ENCODE measurements around the gene ELFN1.

Gene ELFN1

GRCh38 chr7:1748076-1748838, 78.2 kb downstream of the ELFN1 start:
- Histone ChIP-seq H3K27me3 (ENCODE audit: control insufficient read depth, insufficient read depth, low read length, poor library complexity, severe bottlenecking) (no peaks in the 10 kb centered on the region), H3K36me3 (ENCODE audit: control insufficient read depth, insufficient read depth, low read length) (no peaks in the 10 kb centered on the region), H3K4me1 (ENCODE audit: control insufficient read depth, insufficient read depth, low read length) (no peaks in the 10 kb centered on the region), H3K9me3 (ENCODE audit: control insufficient read depth, low read length) (no peaks in the 10 kb centered on the region), H3K27ac (ENCODE audit: insufficient read depth, low read depth, low read length, poor library complexity, severe bottlenecking) (no peak overlapping the region), H3K4me3 (ENCODE audit: insufficient read depth, low read depth, low read length) (no peak overlapping the region)
- WGBS, 2 experiments: 85 to 88% methylated on average over 32 of the region's 32 CpGs

- Histone ChIP-seq H3K27me3 (ENCODE audit: control insufficient read depth, insufficient read depth, low read length, poor library complexity, severe bottlenecking) (no peaks in the 10 kb centered on the region), H3K36me3 (ENCODE audit: control insufficient read depth, insufficient read depth, low read length) (no peaks in the 10 kb centered on the region), H3K4me1 (ENCODE audit: control insufficient read depth, insufficient read depth, low read length) (no peaks in the 10 kb centered on the region), H3K9me3 (ENCODE audit: control insufficient read depth, low read length) (no peaks in the 10 kb centered on the region), H3K4me3 (ENCODE audit: insufficient read depth, low read depth, low read length) (no peak overlapping the region), H3K27ac (ENCODE audit: insufficient read depth, low read depth, low read length, poor library complexity, severe bottlenecking) (no peak overlapping the region)
- WGBS, 2 experiments: 67 to 69% methylated on average over 8 of the region's 8 CpGs
Measured at GRCh38 chr7:1748839-1749173, 78.7 kb downstream of the ELFN1 start.

- H3K4me3 ChIP-seq (ENCODE audit: insufficient read depth, low read depth, low read length): no peak overlapping the region
- H3K9me3 ChIP-seq (ENCODE audit: control insufficient read depth, low read length): no peaks in the 10 kb centered on the region
- WGBS, 2 experiments: 93 to 94% methylated on average over 19 of the region's 19 CpGs
- no peak overlapping the region for H3K27ac ChIP-seq (ENCODE audit: insufficient read depth, low read depth, low read length, poor library complexity, severe bottlenecking)
- H3K4me1 ChIP-seq (ENCODE audit: control insufficient read depth, insufficient read depth, low read length): no peaks in the 10 kb centered on the region
- H3K36me3 ChIP-seq (ENCODE audit: control insufficient read depth, insufficient read depth, low read length): no peaks in the 10 kb centered on the region
- no peaks in the 10 kb centered on the region for H3K27me3 ChIP-seq (ENCODE audit: control insufficient read depth, insufficient read depth, low read length, poor library complexity, severe bottlenecking)
Measured at GRCh38 chr7:1749351-1749863, 79.3 kb downstream of the ELFN1 start.

DNA sequence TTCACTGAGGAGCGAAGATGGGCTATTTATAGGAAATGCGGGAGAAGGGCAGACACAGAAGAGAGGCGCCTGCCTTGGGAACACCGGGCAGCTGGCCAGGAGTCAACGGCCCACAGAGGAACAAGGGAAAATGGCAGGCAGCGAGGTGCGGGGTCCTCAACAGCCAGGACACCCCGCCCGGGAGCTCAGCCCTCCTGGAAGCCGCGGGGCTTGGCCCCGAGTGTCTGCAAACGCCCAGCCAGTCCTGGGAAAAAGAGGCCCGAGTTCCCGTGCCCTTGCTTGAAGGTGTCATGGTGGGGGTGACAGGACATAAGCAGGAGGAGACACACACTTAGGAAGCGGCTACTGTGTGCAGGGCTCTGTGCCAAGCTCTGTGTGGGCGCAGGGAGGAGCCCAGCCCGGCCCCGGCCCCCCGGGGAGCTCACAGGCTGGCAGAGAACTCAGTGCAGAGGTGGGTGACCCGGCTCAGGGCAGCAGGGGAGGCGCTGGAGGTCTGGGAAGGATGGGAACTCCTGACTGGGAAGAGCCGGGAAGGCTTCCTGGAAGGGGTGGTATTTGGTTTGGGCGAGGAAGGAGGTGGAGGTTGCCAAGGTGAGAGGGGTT, 79.9 kb downstream of the ELFN1 start:
- 91 to 92% methylated on average over 24 of the region's 24 CpGs for WGBS, 2 experiments
- Histone ChIP-seq H3K36me3 (ENCODE audit: control insufficient read depth, insufficient read depth, low read length) (no peaks in the 10 kb centered on the region), H3K9me3 (ENCODE audit: control insufficient read depth, low read length) (no peaks in the 10 kb centered on the region), H3K27me3 (ENCODE audit: control insufficient read depth, insufficient read depth, low read length, poor library complexity, severe bottlenecking) (no peaks in the 10 kb centered on the region), H3K4me1 (ENCODE audit: control insufficient read depth, insufficient read depth, low read length) (no peaks in the 10 kb centered on the region), H3K27ac (ENCODE audit: insufficient read depth, low read depth, low read length, poor library complexity, severe bottlenecking) (no peak overlapping the region), H3K4me3 (ENCODE audit: insufficient read depth, low read depth, low read length) (no peak overlapping the region)

DNA sequence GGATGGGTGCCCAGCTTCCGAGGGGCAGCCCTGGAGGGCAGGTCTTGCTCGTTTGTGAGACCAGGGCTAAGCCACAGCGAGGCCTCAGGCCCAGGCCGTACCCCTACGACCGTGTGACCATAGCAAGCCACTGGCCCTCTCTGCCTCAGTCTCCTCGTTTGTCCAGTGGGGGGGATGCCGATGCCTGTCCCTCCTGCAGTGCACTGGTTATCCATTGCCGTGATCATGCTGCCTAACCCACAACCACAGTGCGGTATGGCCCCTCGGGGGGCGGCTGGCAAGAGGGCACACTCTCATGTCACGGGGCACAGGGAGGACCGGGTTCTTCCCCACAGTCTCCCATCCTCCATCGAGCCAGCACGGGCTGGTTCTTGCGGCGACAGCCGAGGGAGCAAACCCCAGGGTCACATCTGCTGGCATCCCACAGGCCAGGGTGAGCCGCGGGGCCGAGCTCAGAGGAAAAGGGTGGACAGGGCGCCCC, 80.5 kb downstream of the ELFN1 start:
- Histone ChIP-seq H3K27me3 (ENCODE audit: control insufficient read depth, insufficient read depth, low read length, poor library complexity, severe bottlenecking) (no peaks in the 10 kb centered on the region), H3K27ac (ENCODE audit: insufficient read depth, low read depth, low read length, poor library complexity, severe bottlenecking) (no peak overlapping the region), H3K4me1 (ENCODE audit: control insufficient read depth, insufficient read depth, low read length) (no peaks in the 10 kb centered on the region), H3K9me3 (ENCODE audit: control insufficient read depth, low read length) (no peaks in the 10 kb centered on the region), H3K36me3 (ENCODE audit: control insufficient read depth, insufficient read depth, low read length) (no peaks in the 10 kb centered on the region), H3K4me3 (ENCODE audit: insufficient read depth, low read depth, low read length) (no peak overlapping the region)
- 89% methylated on average over 23 of the region's 23 CpGs for WGBS, 2 experiments

DNA sequence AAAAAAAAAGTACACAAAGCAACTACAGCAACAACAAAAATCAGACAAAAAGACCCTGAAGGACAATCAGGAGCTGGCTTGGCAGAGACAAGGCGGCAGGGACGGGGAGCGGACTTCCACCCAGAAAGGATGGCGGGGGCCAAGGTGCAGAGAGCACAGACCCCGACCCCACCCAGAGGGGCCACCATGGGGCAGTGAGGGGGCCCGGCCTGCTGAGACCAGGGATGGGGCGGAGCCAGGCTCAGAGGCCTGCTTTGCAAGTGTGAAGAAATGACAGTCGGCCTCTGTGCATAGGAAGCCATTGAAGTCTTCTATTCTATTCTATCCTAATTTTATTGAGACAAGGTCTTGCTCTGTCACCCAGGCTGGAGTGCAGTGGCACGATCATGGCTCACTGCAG, 82.0 kb downstream of the ELFN1 start:
- Histone ChIP-seq H3K9me3 (ENCODE audit: control insufficient read depth, low read length) (no peaks in the 10 kb centered on the region), H3K27ac (ENCODE audit: insufficient read depth, low read depth, low read length, poor library complexity, severe bottlenecking) (no peak overlapping the region), H3K4me3 (ENCODE audit: insufficient read depth, low read depth, low read length) (no peak overlapping the region), H3K36me3 (ENCODE audit: control insufficient read depth, insufficient read depth, low read length) (no peaks in the 10 kb centered on the region), H3K4me1 (ENCODE audit: control insufficient read depth, insufficient read depth, low read length) (no peaks in the 10 kb centered on the region), H3K27me3 (ENCODE audit: control insufficient read depth, insufficient read depth, low read length, poor library complexity, severe bottlenecking) (no peaks in the 10 kb centered on the region)
- WGBS, 2 experiments: 88 to 91% methylated on average over 9 of the region's 9 CpGs

DNA sequence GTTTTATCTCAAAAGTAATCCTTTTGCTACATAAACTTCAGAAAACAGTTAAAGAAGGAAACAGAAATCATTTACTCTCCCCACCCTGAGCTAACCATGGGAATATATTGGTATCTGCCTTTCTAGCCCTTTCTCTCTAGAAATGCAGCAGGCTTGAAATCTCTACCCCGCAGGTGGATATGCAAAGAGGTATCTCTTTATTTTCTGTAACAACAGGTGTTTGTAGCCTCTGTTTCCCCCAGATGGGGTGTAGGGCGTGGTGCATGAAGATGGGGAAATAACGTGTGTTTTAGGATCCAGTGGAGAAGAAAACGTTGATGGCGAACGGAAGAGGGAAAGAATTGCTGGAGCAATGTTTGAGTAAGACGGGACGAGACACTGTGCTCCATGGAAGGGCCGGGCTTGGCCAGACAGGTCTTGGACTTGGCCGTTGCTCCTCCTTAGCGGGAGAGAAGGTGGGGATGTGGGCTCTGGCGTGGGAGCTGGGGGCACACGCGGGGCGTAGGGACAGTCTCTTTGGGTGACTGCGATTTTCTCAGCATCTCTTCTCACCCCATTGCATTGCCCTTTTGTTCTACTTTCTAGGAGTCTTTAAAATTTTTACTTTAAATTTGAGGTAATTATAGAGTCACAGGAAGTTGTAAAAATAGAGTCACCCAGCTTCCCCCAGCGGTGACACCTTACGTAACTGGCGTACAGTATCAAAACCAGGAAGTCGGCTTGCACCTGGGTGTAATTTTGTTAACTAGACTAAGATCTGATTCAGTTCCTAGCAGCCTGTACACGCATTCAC, 82.9 kb downstream of the ELFN1 start:
- no peaks in the 10 kb centered on the region for H3K4me1 ChIP-seq (ENCODE audit: control insufficient read depth, insufficient read depth, low read length)
- 88 to 90% methylated on average over 21 of the region's 21 CpGs for WGBS, 2 experiments
- H3K27me3 ChIP-seq (ENCODE audit: control insufficient read depth, insufficient read depth, low read length, poor library complexity, severe bottlenecking): no peaks in the 10 kb centered on the region

DNA sequence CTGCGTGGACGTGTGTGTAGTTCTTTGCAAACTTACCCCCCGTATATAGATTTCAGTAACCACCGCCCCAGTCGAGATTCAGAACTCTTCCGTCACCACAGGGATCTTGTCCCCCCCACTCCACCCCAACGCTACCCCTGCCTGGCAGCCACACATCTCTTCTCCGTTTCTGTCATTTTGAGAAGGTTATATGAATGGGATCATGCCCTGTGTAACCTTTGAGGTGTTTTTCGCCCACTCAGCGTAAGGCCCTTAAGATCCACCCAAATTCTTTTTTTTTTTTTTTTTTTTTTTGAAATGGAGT, 83.4 kb downstream of the ELFN1 start:
- WGBS, 2 experiments: 92 to 93% methylated on average over 10 of the region's 10 CpGs
- no peak overlapping the region for H3K27ac ChIP-seq (ENCODE audit: insufficient read depth, low read depth, low read length, poor library complexity, severe bottlenecking)

More for the DNA sequence above, 82.9 kb downstream of the ELFN1 start:
- H3K36me3 ChIP-seq (ENCODE audit: control insufficient read depth, insufficient read depth, low read length): no peaks in the 10 kb centered on the region
- H3K9me3 ChIP-seq (ENCODE audit: control insufficient read depth, low read length): no peaks in the 10 kb centered on the region
- H3K4me3 ChIP-seq (ENCODE audit: insufficient read depth, low read depth, low read length): no peak overlapping the region
- H3K27ac ChIP-seq (ENCODE audit: insufficient read depth, low read depth, low read length, poor library complexity, severe bottlenecking): no peak overlapping the region

DNA sequence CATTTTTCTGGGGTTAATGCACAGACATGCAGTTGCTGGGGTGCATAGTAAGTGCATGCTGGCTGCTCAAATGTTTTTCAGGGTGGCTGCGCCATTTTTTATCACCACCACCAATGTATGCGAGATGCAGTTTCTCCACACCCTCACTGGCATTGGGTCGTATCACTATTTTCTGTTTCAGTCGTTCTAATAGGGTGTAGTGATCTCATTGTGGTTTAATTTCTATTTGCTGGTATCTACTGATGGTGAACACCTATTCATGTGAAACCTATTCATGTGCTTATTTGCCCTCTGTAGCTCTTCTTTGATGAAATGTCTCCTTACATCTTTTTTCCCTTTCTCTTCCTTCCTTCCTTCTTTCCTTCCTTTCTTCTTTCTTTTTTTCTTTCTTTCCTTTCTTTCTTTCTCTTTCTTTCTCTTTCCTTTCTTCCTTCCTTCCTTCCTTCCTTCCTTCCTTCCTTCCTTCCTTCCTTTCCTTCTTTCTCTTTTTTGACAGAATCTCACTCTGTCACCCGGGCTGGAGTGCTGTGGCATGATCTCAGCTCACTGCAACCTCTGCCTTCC, 84.3 kb downstream of the ELFN1 start:
- H3K36me3 ChIP-seq (ENCODE audit: control insufficient read depth, insufficient read depth, low read length): no peaks in the 10 kb centered on the region
- H3K9me3 ChIP-seq (ENCODE audit: control insufficient read depth, low read length): no peaks in the 10 kb centered on the region
- no peaks in the 10 kb centered on the region for H3K4me1 ChIP-seq (ENCODE audit: control insufficient read depth, insufficient read depth, low read length)
- no peaks in the 10 kb centered on the region for H3K27me3 ChIP-seq (ENCODE audit: control insufficient read depth, insufficient read depth, low read length, poor library complexity, severe bottlenecking)
- H3K4me3 ChIP-seq (ENCODE audit: insufficient read depth, low read depth, low read length): no peak overlapping the region
- H3K27ac ChIP-seq (ENCODE audit: insufficient read depth, low read depth, low read length, poor library complexity, severe bottlenecking): no peak overlapping the region
- 91 to 93% methylated on average over 5 of the region's 5 CpGs for WGBS, 2 experiments

More for the DNA sequence above, 83.4 kb downstream of the ELFN1 start:
- no peaks in the 10 kb centered on the region for H3K36me3 ChIP-seq (ENCODE audit: control insufficient read depth, insufficient read depth, low read length)
- no peak overlapping the region for H3K4me3 ChIP-seq (ENCODE audit: insufficient read depth, low read depth, low read length)
- no peaks in the 10 kb centered on the region for H3K27me3 ChIP-seq (ENCODE audit: control insufficient read depth, insufficient read depth, low read length, poor library complexity, severe bottlenecking)
- H3K9me3 ChIP-seq (ENCODE audit: control insufficient read depth, low read length): no peaks in the 10 kb centered on the region
- no peaks in the 10 kb centered on the region for H3K4me1 ChIP-seq (ENCODE audit: control insufficient read depth, insufficient read depth, low read length)
